C4-2B (cell line): ENCODE data around the gene TMEM98.

ENCODE experiments used
- ZFX ChIP-seq: fragments of 450-650 bp; IDR thresholded peaks from 2 replicates; pipeline ENCODE4 v1.6.1; 2017
- TF ChIP-seq, protein P1 (sequence below): fragments of 450-650 bp; conservative IDR thresholded peaks from 2 replicates; pipeline ENCODE4 v1.5.1; 2017; ENCODE audit warnings: mild to moderate bottlenecking

DNA sequence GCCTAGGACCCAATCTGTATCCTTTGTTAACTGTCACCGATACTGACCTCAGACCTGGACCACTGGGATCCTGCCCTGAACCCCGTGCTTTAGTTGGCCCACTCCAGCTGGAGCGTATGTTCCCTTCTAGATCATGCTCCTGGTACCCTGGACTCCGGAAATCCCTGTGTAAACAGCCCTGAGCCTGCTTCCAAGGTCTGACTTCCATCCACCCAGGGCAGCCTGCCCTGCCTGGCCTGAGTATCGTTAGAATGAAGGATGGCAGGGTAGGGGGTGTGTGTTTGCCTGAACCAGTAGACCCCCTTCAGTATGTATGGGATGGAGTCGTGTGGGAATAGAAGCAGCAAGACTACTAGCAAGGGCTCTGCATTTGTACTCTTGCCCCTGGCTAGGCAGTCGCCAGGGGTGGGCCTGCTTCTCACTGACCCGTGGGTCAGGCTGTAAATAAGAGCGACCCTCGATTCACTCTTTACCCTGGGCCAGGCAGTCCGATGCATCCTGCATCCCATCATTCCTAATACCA, 691 bp upstream of the TMEM98 start:
- TF ChIP-seq, protein P1, sequence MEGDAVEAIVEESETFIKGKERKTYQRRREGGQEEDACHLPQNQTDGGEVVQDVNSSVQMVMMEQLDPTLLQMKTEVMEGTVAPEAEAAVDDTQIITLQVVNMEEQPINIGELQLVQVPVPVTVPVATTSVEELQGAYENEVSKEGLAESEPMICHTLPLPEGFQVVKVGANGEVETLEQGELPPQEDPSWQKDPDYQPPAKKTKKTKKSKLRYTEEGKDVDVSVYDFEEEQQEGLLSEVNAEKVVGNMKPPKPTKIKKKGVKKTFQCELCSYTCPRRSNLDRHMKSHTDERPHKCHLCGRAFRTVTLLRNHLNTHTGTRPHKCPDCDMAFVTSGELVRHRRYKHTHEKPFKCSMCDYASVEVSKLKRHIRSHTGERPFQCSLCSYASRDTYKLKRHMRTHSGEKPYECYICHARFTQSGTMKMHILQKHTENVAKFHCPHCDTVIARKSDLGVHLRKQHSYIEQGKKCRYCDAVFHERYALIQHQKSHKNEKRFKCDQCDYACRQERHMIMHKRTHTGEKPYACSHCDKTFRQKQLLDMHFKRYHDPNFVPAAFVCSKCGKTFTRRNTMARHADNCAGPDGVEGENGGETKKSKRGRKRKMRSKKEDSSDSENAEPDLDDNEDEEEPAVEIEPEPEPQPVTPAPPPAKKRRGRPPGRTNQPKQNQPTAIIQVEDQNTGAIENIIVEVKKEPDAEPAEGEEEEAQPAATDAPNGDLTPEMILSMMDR: no peak
- no peak for TF ChIP-seq ZFX
